Measurements from ENCODE around the gene SLC8A3.

SLC8A3 gene

DNA sequence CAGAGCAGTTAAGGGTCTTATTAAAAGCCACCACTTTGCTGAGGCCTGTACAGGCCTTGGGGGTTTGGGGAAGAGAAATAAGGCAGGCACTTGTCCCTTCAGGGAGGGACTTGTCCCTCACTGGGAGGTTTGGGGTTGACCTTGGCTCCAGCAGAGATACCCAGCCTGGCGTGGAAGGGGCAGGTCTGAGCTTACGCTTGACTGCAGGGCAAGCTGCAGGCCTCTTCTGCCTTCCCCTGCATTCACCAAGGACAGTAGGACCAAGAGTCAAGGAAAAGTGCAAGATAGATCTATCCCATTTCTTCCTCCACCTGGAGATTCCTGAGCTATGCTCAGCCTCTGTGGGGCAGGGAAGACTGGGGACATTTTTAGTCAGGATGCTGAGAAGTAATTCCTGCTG is 155.2 kb downstream of the SLC8A3 start:
- H3K4me3 ChIP-seq (ENCODE audit: low read length in 2 of 2), result no peak overlapping the region
- H3K9ac ChIP-seq (ENCODE audit: low read depth in 1 of 2, low read length in 2 of 2), result no peak overlapping the region
- H3K9me3 ChIP-seq (ENCODE audit: control insufficient read depth in 2 of 2, low read length in 2 of 2), result no peaks in the 10 kb centered on the region

DNA sequence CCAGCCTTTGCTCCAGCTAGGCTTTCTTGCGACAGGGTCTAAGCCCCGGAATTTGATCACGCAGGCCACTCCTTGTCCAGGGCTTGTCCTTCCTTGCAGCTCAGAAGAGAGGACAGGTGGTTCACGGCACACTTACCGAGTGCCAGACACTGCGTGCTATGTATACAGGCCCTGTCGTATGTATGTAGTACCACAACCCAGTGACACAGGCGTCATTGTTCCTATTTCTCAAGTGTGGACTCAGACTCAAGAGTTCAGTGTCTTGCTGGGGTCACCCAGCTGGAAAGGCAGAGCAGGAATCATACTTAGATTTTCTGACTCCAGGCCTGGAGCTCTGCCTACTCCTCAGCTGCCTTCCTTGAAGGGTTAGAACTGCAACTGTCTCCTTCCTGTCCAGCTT is 155.6 kb downstream of the SLC8A3 start:
- no peaks in the 10 kb centered on the region for H3K36me3 ChIP-seq (ENCODE audit: control insufficient read depth in 2 of 2, insufficient read depth in 2 of 2, low read length in 2 of 2)
- H3K4me1 ChIP-seq (ENCODE audit: control insufficient read depth in 2 of 2, insufficient read depth in 2 of 2, low read length in 2 of 2), result no peaks in the 10 kb centered on the region
- H3K4me3 ChIP-seq (ENCODE audit: low read length in 2 of 2), result no peak overlapping the region
- H3K9ac ChIP-seq (ENCODE audit: low read depth in 1 of 2, low read length in 2 of 2), result no peak overlapping the region
- no peak overlapping the region for H3K27ac ChIP-seq (ENCODE audit: low read depth in 2 of 2, low read length in 2 of 2)
- no peaks in the 10 kb centered on the region for H3K9me3 ChIP-seq (ENCODE audit: control insufficient read depth in 2 of 2, low read length in 2 of 2)
- H3K27me3 ChIP-seq (ENCODE audit: control insufficient read depth in 2 of 2, insufficient read depth in 2 of 2, low read length in 2 of 2), result no peaks in the 10 kb centered on the region

More for the DNA sequence above, 155.2 kb downstream of the SLC8A3 start:
- Histone ChIP-seq H3K36me3 (ENCODE audit: control insufficient read depth in 2 of 2, insufficient read depth in 2 of 2, low read length in 2 of 2) (no peaks in the 10 kb centered on the region), H3K27me3 (ENCODE audit: control insufficient read depth in 2 of 2, insufficient read depth in 2 of 2, low read length in 2 of 2) (no peaks in the 10 kb centered on the region), H3K27ac (ENCODE audit: low read depth in 2 of 2, low read length in 2 of 2) (no peak overlapping the region), H3K4me1 (ENCODE audit: control insufficient read depth in 2 of 2, insufficient read depth in 2 of 2, low read length in 2 of 2) (no peaks in the 10 kb centered on the region)

DNA sequence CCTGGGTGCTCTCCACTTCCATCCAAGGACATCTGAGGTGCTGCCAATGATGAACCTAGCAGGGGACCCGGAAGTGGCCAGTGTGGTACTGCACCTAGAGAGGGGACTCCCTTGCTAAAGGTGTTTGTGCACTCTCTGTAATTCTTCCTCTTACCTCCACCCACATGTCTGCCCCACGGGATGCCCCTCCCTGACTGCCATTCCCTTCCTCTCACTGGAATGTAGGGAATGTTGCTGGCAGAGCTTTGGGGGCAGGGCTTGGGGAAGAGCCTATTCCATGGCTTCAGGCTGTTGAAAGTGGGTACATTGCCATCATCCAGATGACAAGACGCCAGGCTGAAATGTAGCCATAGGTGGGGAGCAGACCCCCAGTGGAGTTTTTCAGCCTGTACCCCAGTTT is 156.3 kb downstream of the SLC8A3 start:
- no peaks in the 10 kb centered on the region for H3K36me3 ChIP-seq (ENCODE audit: control insufficient read depth in 2 of 2, insufficient read depth in 2 of 2, low read length in 2 of 2)
- no peak overlapping the region for H3K9ac ChIP-seq (ENCODE audit: low read depth in 1 of 2, low read length in 2 of 2)
- H3K4me1 ChIP-seq (ENCODE audit: control insufficient read depth in 2 of 2, insufficient read depth in 2 of 2, low read length in 2 of 2), result no peaks in the 10 kb centered on the region
- no peaks in the 10 kb centered on the region for H3K27me3 ChIP-seq (ENCODE audit: control insufficient read depth in 2 of 2, insufficient read depth in 2 of 2, low read length in 2 of 2)
- no peak overlapping the region for H3K27ac ChIP-seq (ENCODE audit: low read depth in 2 of 2, low read length in 2 of 2)
- H3K9me3 ChIP-seq (ENCODE audit: control insufficient read depth in 2 of 2, low read length in 2 of 2), result no peaks in the 10 kb centered on the region
- H3K4me3 ChIP-seq (ENCODE audit: low read length in 2 of 2), result no peak overlapping the region

DNA sequence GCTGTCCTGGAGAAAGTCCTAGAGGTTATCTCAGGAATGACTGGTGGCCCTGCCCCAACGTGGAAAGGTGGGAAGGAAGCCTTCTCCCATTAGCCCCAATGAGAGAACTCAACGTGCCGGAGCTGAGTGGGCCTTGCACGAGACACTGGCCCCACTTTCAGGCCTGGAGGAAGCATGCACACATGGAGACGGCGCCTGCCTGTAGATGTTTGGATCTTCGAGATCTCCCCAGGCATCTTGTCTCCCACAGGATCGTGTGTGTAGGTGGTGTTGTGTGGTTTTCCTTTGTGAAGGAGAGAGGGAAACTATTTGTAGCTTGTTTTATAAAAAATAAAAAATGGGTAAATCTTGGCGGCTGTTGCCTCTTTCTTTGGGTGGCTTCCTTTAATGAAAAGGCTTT is 156.7 kb downstream of the SLC8A3 start:
- Histone ChIP-seq H3K4me1 (ENCODE audit: control insufficient read depth in 2 of 2, insufficient read depth in 2 of 2, low read length in 2 of 2) (no peaks in the 10 kb centered on the region), H3K36me3 (ENCODE audit: control insufficient read depth in 2 of 2, insufficient read depth in 2 of 2, low read length in 2 of 2) (no peaks in the 10 kb centered on the region), H3K27ac (ENCODE audit: low read depth in 2 of 2, low read length in 2 of 2) (no peak overlapping the region), H3K9me3 (ENCODE audit: control insufficient read depth in 2 of 2, low read length in 2 of 2) (no peaks in the 10 kb centered on the region), H3K27me3 (ENCODE audit: control insufficient read depth in 2 of 2, insufficient read depth in 2 of 2, low read length in 2 of 2) (no peaks in the 10 kb centered on the region), H3K4me3 (ENCODE audit: low read length in 2 of 2) (no peak overlapping the region), H3K9ac (ENCODE audit: low read depth in 1 of 2, low read length in 2 of 2) (no peak overlapping the region)

DNA sequence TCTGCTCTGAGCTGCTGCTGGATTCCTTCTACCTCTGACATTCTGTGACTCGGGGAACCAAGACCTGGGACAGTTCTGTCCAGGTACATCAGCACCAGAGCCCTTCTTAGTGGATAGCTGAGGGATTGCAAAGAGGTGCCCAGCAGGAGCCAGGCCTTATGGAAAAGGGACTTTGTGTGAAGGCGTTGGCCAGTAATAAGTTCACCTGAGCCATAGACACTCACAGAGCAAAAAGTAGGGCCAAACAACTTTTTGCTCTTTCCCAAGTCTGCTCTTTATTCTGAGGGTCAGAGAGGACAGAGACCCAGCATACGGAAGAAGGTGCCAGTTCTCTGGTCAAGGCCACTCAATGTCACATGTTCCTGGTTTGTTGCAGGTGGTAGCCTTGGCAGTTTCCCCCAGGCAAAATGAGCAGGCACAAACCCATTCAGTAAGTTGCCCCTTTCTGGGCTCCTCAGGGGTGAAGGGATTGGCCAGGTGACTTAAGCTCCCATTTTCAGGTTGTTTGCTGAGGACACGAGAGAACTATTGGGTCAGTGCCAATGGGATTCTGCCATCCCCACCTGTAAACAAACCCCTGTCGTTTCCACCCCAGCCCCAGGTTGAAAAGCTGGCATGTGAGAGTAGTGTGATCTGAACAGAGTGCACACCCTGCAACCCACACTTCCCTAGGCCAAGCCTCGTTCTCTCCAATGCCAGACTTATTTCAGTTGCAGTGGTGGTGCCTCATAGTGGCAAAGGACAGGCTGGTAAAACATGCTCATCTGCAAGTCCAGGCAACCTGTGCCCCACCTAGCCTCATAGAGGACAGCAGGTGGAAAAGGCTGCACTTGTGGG is 159.2 kb downstream of the SLC8A3 start:
- Histone ChIP-seq H3K9me3 (ENCODE audit: control insufficient read depth in 2 of 2, low read length in 2 of 2) (no peaks in the 10 kb centered on the region), H3K4me3 (ENCODE audit: low read length in 2 of 2) (no peak overlapping the region), H3K36me3 (ENCODE audit: control insufficient read depth in 2 of 2, insufficient read depth in 2 of 2, low read length in 2 of 2) (no peaks in the 10 kb centered on the region), H3K27me3 (ENCODE audit: control insufficient read depth in 2 of 2, insufficient read depth in 2 of 2, low read length in 2 of 2) (no peaks in the 10 kb centered on the region), H3K9ac (ENCODE audit: low read depth in 1 of 2, low read length in 2 of 2) (no peak overlapping the region), H3K27ac (ENCODE audit: low read depth in 2 of 2, low read length in 2 of 2) (no peak overlapping the region), H3K4me1 (ENCODE audit: control insufficient read depth in 2 of 2, insufficient read depth in 2 of 2, low read length in 2 of 2) (no peaks in the 10 kb centered on the region)

DNA sequence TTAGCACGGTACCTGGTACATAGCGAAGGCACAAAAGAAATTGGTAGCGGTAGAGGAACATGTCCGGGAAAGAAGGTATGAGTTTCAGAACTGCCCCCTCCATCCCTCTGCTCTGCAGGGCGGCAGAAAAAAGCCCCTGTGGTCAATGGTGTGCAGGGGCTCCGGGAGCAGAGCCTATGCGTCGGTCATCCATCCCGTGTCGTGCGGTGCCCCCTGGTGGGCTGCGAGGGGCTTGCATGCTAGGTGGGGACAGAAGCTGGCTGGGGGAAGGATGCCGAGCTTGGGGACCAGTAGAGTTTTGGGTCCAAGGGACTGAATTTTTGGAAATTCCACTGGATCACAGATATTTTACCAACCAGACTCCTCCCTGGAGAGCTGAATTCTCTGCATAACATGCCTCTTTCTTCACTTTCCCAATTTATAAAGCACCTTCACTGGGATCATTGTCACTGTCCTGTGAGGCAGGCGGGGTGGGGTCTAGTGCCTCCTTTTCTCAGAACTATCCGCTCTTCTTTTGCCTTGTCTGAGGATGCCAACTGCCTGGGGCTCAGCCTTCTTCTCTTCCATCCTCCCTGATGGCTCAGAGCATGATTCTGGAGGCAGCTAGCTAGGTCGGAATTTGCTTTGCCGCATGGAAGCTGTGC is 160.8 kb downstream of the SLC8A3 start:
- Histone ChIP-seq H3K9me3 (ENCODE audit: control insufficient read depth in 2 of 2, low read length in 2 of 2) (no peaks in the 10 kb centered on the region), H3K27me3 (ENCODE audit: control insufficient read depth in 2 of 2, insufficient read depth in 2 of 2, low read length in 2 of 2) (no peaks in the 10 kb centered on the region), H3K9ac (ENCODE audit: low read depth in 1 of 2, low read length in 2 of 2) (no peak overlapping the region), H3K36me3 (ENCODE audit: control insufficient read depth in 2 of 2, insufficient read depth in 2 of 2, low read length in 2 of 2) (no peaks in the 10 kb centered on the region), H3K4me3 (ENCODE audit: low read length in 2 of 2) (no peak overlapping the region), H3K4me1 (ENCODE audit: control insufficient read depth in 2 of 2, insufficient read depth in 2 of 2, low read length in 2 of 2) (no peaks in the 10 kb centered on the region), H3K27ac (ENCODE audit: low read depth in 2 of 2, low read length in 2 of 2) (no peak overlapping the region)

DNA sequence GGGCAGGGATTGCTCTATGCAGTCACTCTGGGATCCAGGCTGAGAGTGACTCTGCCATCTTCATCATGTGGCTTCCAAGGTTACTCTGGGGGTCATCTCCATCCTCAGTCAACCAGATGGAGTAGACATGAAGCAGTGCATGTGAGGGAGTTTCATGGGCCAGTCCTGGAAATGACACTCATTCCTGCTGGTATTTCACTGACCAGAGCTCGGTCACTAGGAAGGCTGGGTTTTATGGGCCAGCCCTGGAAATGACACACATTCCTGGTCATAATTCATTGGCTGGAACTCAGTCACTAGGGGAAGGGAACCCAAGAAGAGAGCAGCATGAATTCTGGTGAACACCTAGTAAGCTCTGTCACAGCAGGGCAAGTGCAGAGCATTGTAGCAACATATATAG is 164.9 kb downstream of the SLC8A3 start:
- Histone ChIP-seq H3K27me3 (ENCODE audit: control insufficient read depth in 2 of 2, insufficient read depth in 2 of 2, low read length in 2 of 2) (no peaks in the 10 kb centered on the region), H3K36me3 (ENCODE audit: control insufficient read depth in 2 of 2, insufficient read depth in 2 of 2, low read length in 2 of 2) (no peaks in the 10 kb centered on the region), H3K9me3 (ENCODE audit: control insufficient read depth in 2 of 2, low read length in 2 of 2) (no peaks in the 10 kb centered on the region), H3K27ac (ENCODE audit: low read depth in 2 of 2, low read length in 2 of 2) (no peak overlapping the region), H3K4me1 (ENCODE audit: control insufficient read depth in 2 of 2, insufficient read depth in 2 of 2, low read length in 2 of 2) (peaks cover 0 to 1% of the 10 kb centered on the region in 2 donors), H3K9ac (ENCODE audit: low read depth in 1 of 2, low read length in 2 of 2) (no peak overlapping the region), H3K4me3 (ENCODE audit: low read length in 2 of 2) (no peak overlapping the region)

DNA sequence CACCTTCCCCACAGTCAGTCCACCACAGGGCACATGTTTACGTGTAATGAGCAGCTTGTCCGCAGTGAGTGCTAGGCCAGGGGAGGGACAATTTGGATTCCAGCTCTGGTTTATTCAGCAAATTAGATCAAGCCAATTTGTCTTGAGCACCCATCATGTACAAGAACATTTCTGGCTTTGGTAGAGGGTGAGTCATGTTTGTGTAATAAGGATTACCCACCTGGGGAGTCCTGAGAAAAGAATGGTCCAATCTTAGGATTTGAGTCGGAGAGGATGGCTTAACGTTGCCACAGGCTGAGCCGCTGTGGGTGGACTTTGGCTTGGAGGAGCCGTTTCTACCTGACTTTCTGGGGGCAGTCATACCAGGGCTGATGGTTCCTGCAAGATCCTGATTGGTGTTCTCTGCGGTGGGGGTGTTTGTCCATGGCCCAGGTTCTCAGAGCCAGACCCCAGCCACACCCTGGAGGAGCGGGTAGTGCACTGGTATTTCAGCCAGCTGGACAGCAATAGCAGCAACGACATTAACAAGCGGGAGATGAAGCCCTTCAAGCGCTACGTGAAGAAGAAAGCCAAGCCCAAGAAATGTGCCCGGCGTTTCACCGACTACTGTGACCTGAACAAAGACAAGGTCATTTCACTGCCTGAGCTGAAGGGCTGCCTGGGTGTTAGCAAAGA is 165.8 kb downstream of the SLC8A3 start:
- no peaks in the 10 kb centered on the region for H3K36me3 ChIP-seq (ENCODE audit: control insufficient read depth in 2 of 2, insufficient read depth in 2 of 2, low read length in 2 of 2)
- H3K4me1 ChIP-seq (ENCODE audit: control insufficient read depth in 2 of 2, insufficient read depth in 2 of 2, low read length in 2 of 2), result peaks cover 0 to 5% of the 10 kb centered on the region in 2 donors
- H3K27me3 ChIP-seq (ENCODE audit: control insufficient read depth in 2 of 2, insufficient read depth in 2 of 2, low read length in 2 of 2), result no peaks in the 10 kb centered on the region
- no peaks in the 10 kb centered on the region for H3K9me3 ChIP-seq (ENCODE audit: control insufficient read depth in 2 of 2, low read length in 2 of 2)
- no peak overlapping the region for H3K27ac ChIP-seq (ENCODE audit: low read depth in 2 of 2, low read length in 2 of 2)
- no peak overlapping the region for H3K4me3 ChIP-seq (ENCODE audit: low read length in 2 of 2)
- no peak overlapping the region for H3K9ac ChIP-seq (ENCODE audit: low read depth in 1 of 2, low read length in 2 of 2)

DNA sequence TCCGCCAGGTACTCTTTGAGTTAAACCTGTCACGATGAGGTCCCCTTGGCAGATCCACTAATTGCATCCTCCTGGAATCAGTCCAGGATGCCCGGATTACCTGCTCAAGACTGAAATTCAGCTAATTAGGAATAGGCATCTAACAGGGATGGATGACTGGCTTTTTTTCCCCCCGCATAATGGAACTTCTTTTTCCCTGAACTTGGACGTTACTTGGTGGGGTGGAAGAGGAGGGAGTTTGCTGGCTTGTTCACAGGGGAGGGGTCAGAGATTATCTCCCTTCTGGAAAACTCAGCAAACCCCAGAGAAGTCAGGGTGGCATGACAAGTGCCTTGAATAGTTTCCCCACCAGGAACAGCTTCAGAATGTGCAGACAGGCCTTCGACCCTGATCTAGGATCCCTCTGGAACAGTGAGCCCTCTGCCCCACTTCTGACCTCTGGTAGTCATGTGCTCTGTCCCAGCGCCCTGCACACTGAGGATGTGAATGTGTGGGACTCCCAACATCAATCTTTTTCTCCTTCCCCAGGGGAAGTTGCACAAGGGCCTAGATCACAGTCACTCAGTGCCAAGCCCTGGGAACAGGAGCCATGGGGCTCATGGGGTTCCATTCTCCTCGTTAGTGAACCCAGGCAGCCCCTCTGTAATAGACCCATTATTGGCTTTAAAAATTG is 167.1 kb downstream of the SLC8A3 start:
- Histone ChIP-seq H3K9me3 (ENCODE audit: control insufficient read depth in 2 of 2, low read length in 2 of 2) (no peaks in the 10 kb centered on the region), H3K4me3 (ENCODE audit: low read length in 2 of 2) (no peak overlapping the region), H3K27ac (ENCODE audit: low read depth in 2 of 2, low read length in 2 of 2) (no peak overlapping the region), H3K36me3 (ENCODE audit: control insufficient read depth in 2 of 2, insufficient read depth in 2 of 2, low read length in 2 of 2) (no peaks in the 10 kb centered on the region), H3K27me3 (ENCODE audit: control insufficient read depth in 2 of 2, insufficient read depth in 2 of 2, low read length in 2 of 2) (no peaks in the 10 kb centered on the region), H3K9ac (ENCODE audit: low read depth in 1 of 2, low read length in 2 of 2) (no peak overlapping the region), H3K4me1 (ENCODE audit: control insufficient read depth in 2 of 2, insufficient read depth in 2 of 2, low read length in 2 of 2) (peaks cover 0 to 5% of the 10 kb centered on the region in 2 donors)
